Stomach (tissue), 9 donors: ENCODE results near the gene TMEM132C. TPM values are rescaled to one million over a fixed set of nuclear protein-coding genes. Genes with fewer than 3 reads are reported as not detected.
"Not testable (repeated sequence)": the region's sequence is repeated elsewhere in the genome, so short reads cannot be mapped to it uniquely, and the experiment has no call there.

Experiments
- DNase-seq, 2 donors: peaks; one replicate each; pipeline versions ENCODE4 v3.0.0 to v3.0.0-alpha.2; 2013 to 2019
- H3K27ac ChIP-seq, 5 donors: fragments of 200-600 bp in 4 of 5; sonication (generic) in 4 of 5; one replicate each; pipeline ENCODE4 v1.5.1; 2013 to 2019; ENCODE audit warnings: mild to moderate bottlenecking in 1 of 5, moderate library complexity in 1 of 5
- H3K27me3 ChIP-seq, 3 donors: fragments of 200-600 bp; sonication (generic); one replicate each; pipeline ENCODE4 v1.5.1; 2017 to 2019; ENCODE audit warnings: mixed run types in 1 of 3
- H3K36me3 ChIP-seq, 4 donors: fragments of 200-600 bp; sonication (generic); 1 replicate in 3 of 4; 2 replicates in 1 of 4; pipeline ENCODE4 v1.5.1; 2016 to 2019
- H3K4me1 ChIP-seq, 4 donors: fragments of 200-600 bp; sonication (generic); one replicate each; pipeline ENCODE4 v1.5.1; 2016 to 2019
- H3K4me3 ChIP-seq, 4 donors: fragments of 200-600 bp; sonication (generic) in 3 of 4; one replicate each; pipeline ENCODE4 v1.5.1; 2016 to 2019; ENCODE audit warnings: mild to moderate bottlenecking in 1 of 4
- H3K9me3 ChIP-seq, 4 donors: fragments of 200-600 bp; sonication (generic); one replicate each; pipeline ENCODE4 v1.5.1; 2016 to 2019
- EP300 ChIP-seq: sonication (generic); formaldehyde crosslinking; IDR thresholded peaks from one replicate; pipeline ENCODE4 v1.6.1; 2017; ENCODE audit warnings: antibody characterized with exemption
- POLR2A ChIP-seq, 4 donors: fragments of 450-650 bp; IDR thresholded peaks; one replicate each; pipeline ENCODE4 v1.6.1; 2016; ENCODE audit warnings: antibody characterized with exemption in 4 of 4, control low read depth in 2 of 4, mild to moderate bottlenecking in 1 of 4, moderate library complexity in 1 of 4
- POLR2AphosphoS5 ChIP-seq, 3 donors: sonication (generic); formaldehyde crosslinking; IDR thresholded peaks; one replicate each; pipeline ENCODE4 v1.6.1; 2016; ENCODE audit warnings: antibody characterized with exemption in 3 of 3
- WGBS, 5 donors: extraction: QIAGEN DNeasy Blood & Tissue Kit in 3 of 5; methylation state at CpG; one replicate each; pipeline versions ENCODE4 v1.1.5 to v1.1.7; 2013 to 2018; 5-methylcytosine and 5-hydroxymethylcytosine counted together
- intact Hi-C: fragments of 100-400 bp; cut with DNase I; formaldehyde crosslinking; loops from one replicate; pipeline ENCODE4 v1.15.1; 2023; ENCODE audit warnings: low total_unique reads
- polyA plus RNA-seq, 3 donors: library from polyadenylated mRNA; stranded (reverse); fragments of 200-250 nt; gene quantifications; one replicate each; pipeline ENCODE4 v1.2.3, GENCODE V29; 2013
- total RNA-seq, 5 donors: library from RNA; depleted of rRNA; stranded (reverse); fragments of >200 nt; gene quantifications; one replicate each; pipeline versions ENCODE4 v1.1.0 to v1.2.3, GENCODE V29; 2014 to 2016
- TF ChIP-seq, protein P1 (sequence below), 7 experiments: fragments of 450-650 bp in 4 of 7; fragments of 200-600 bp in 3 of 7; sonication (generic) in 3 of 7; IDR thresholded peaks; one replicate each; pipeline ENCODE4 v1.5.1; 2016 to 2019; ENCODE audit warnings: antibody characterized with exemption in 7 of 7, control low read depth in 2 of 7, mild to moderate bottlenecking in 1 of 7
- donor health status: healthy with polysubstance abuse.
- donor health status: Bipolar disorder and iron deficiency.
- donor health status: healthy.

TMEM132C gene
- total and polyA plus RNA-seq, 8 donors, result under 0.01 to 12.8 (median 0.94) TPM

DNA sequence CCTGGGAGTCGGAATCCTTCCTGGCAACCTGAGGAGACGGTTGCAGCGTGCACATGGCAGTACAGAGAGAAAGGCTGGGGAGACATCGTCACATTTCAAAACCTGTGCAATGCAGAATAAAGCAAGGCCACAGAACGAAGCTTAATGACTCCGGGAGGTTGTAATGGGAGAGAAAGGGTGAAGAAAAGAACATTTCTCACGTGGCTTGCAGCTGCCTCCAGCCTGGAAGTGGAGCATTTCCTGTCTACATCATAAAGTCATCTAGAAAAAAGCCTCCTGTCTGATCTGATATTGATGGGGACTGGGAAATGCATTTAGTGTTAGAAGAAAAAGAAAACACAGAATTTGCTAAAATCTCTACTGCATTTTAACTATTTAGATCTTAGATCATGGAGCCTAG lies 209.3 kb downstream of the TMEM132C start:
- intact Hi-C loops, result no loop called here

DNA sequence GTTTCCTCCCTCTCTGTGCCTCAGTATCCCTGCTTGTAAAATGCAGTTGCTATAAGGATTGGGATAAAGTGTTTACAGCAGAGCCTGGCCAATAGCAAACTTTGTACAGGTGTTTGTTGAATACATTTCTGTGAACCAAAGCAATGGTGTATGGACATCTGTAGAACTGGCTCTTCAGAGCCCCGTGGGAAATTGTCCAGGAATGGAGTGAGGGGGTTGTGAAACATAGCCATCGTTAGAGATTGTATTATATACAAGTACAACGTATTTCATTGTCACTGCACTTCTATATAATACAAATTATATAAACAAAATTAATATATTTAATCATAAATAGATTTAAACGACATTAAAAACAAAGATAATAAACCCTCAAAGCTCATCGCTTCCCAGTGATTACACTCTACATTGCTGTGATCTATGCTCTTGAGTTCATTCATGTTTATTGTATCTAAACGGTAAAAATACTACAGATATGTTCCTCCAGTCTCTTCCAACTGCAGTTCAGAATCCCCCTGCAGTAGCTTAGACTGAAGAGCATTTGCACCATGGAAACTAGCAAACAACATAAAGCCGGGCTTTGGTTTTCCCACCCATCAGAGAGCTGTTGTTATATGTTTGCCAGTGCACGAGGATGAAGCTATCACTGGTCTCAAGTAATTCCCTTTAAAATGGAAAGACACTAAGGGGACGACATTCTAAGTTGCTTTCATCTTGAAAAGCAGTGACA lies 216.7 kb downstream of the TMEM132C start:
- H3K4me1 ChIP-seq, result no peaks in the 10 kb centered on the region
- intact Hi-C loops, result no loop called here
- no peaks in the 10 kb centered on the region for H3K36me3 ChIP-seq
- WGBS, 5 donors, result 60 to 68% (median 67%) methylated on average over 9 of the region's 9 CpGs
- no peaks in the 10 kb centered on the region for H3K27me3 ChIP-seq
- DNase-seq, result peak in 1 of 2 donors; percentile 7
- no peak overlapping the region for H3K27ac ChIP-seq
- TF ChIP-seq, protein P1, sequence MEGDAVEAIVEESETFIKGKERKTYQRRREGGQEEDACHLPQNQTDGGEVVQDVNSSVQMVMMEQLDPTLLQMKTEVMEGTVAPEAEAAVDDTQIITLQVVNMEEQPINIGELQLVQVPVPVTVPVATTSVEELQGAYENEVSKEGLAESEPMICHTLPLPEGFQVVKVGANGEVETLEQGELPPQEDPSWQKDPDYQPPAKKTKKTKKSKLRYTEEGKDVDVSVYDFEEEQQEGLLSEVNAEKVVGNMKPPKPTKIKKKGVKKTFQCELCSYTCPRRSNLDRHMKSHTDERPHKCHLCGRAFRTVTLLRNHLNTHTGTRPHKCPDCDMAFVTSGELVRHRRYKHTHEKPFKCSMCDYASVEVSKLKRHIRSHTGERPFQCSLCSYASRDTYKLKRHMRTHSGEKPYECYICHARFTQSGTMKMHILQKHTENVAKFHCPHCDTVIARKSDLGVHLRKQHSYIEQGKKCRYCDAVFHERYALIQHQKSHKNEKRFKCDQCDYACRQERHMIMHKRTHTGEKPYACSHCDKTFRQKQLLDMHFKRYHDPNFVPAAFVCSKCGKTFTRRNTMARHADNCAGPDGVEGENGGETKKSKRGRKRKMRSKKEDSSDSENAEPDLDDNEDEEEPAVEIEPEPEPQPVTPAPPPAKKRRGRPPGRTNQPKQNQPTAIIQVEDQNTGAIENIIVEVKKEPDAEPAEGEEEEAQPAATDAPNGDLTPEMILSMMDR (IDR thresholded peaks at IDR 0.05), result no peak
- TF ChIP-seq EP300, result no peak
- TF ChIP-seq POLR2A (IDR thresholded peaks at IDR 0.05), result no peak
- no peak for TF ChIP-seq POLR2AphosphoS5 (IDR thresholded peaks at IDR 0.05)
- peaks cover 0 to 12% (median 0%) of the 10 kb centered on the region in 4 donors for H3K9me3 ChIP-seq
- H3K4me3 ChIP-seq, result no peak overlapping the region

More for the DNA sequence above, 209.3 kb downstream of the TMEM132C start:
- Histone ChIP-seq H3K9me3 (peaks cover 0 to under 1% (median 0%) of the 10 kb centered on the region in 4 donors), H3K36me3 (no peaks in the 10 kb centered on the region), H3K4me3 (no peak overlapping the region), H3K27me3 (peaks cover 0 to 4% (median 0%) of the 10 kb centered on the region in 3 donors), H3K27ac (no peak overlapping the region), H3K4me1 (no peaks in the 10 kb centered on the region)
- DNase-seq, result peak in 1 of 2 donors; percentile 45
- TF ChIP-seq, protein P1 (IDR thresholded peaks at IDR 0.05), result no peak
- TF ChIP-seq POLR2AphosphoS5 (IDR thresholded peaks at IDR 0.05), result no peak
- no peak for TF ChIP-seq EP300
- WGBS, 5 donors, result 39 to 53% (median 45%) methylated on average over 7 of the region's 7 CpGs

DNA sequence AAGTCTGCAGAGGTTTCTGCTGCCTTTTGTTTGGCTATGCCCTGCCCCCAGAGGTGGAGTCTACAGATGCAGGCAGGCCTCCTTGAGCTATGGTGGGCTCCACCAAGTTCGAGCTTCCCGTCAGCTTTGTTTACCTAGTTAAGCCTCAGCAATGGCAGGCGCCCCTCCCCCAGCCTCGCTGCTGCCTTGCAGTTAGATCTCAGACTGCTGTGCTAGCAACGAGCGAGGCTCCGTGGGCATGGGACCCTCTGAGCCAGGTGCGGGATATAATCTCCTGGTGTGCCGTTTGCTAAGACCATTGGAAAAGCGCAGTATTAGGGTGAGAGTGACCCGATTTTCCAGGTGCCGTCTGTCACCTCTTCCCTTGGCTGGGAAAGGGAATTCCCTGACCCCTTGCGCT lies 230.4 kb downstream of the TMEM132C start:
- WGBS, 5 donors, result 85 to 97% (median 92%) methylated on average over 11 to 13 of the region's 13 CpGs
- intact Hi-C loops, H3K4me1 ChIP-seq, H3K4me3 ChIP-seq, DNase-seq, H3K27ac ChIP-seq, H3K36me3 ChIP-seq, H3K27me3 ChIP-seq: not testable (repeated sequence)
- peaks cover 0 to 20% (median 14%) of the 10 kb centered on the region in 4 donors for H3K9me3 ChIP-seq

DNA sequence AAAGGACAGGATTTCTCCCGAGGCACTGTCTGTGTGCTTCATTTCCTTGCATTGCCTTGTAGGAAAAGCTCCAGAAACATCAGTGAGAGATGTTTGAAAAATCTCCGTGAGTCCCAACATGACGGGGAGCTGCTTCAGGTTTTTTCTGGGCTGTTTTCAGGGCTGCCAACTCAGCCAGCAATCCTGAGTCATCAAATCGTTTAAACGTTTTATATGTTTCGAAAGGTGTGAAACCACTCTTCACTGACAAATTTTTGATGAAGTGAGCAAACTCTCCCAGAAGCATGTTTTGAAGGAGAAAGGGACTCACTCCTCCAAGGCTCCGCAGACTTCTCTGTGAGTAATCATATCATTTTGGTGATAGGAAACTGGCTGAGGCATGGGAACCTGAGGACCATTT lies 240.5 kb downstream of the TMEM132C start:
- TF ChIP-seq, protein P1 (IDR thresholded peaks at IDR 0.05), result no peak
- TF ChIP-seq POLR2A (IDR thresholded peaks at IDR 0.05) (no peak), POLR2AphosphoS5 (IDR thresholded peaks at IDR 0.05) (no peak), EP300 (no peak)
- Histone ChIP-seq H3K27me3 (no peaks in the 10 kb centered on the region), H3K4me1 (no peaks in the 10 kb centered on the region), H3K36me3 (no peaks in the 10 kb centered on the region), H3K4me3 (no peak overlapping the region), H3K27ac (no peak overlapping the region), H3K9me3 (peaks cover 0 to 58% (median 40%) of the 10 kb centered on the region in 4 donors)
- 80 to 87% (median 83%) methylated on average over 7 of the region's 7 CpGs for WGBS, 5 donors
- intact Hi-C loops, result no loop called here
- no peak for DNase-seq

DNA sequence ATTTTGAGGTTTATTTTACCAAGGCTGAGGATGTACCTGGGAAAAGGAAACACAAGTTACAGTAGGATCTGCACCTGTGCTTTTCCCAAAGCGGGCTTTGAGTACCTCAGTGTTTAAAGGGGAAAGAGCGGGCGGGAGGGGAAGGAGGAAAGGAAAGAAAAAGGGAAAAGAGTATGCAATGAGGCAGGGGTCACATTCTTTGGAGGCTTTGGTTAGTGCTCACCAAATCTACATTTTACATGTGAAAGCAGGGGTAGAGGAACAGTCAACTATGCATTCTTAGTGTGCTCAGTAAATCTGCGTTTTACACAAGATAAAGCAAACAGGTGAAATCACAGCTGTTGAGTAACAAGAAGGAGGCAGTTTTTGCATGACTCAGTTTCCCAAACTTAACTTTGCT lies 242.2 kb downstream of the TMEM132C start:
- no peak overlapping the region for H3K27ac ChIP-seq
- TF ChIP-seq EP300 (no peak), POLR2A (IDR thresholded peaks at IDR 0.05) (no peak), POLR2AphosphoS5 (IDR thresholded peaks at IDR 0.05) (no peak)
- TF ChIP-seq, protein P1 (IDR thresholded peaks at IDR 0.05), result no peak
- no peaks in the 10 kb centered on the region for H3K27me3 ChIP-seq
- peaks cover 0 to 56% (median 37%) of the 10 kb centered on the region in 4 donors for H3K9me3 ChIP-seq
- no peaks in the 10 kb centered on the region for H3K36me3 ChIP-seq
- no peak overlapping the region for H3K4me3 ChIP-seq
- WGBS, 5 donors, result 87 to 89% (median 88%) methylated on average over 4 of the region's 4 CpGs
- no peaks in the 10 kb centered on the region for H3K4me1 ChIP-seq
- no peak for DNase-seq
- intact Hi-C loops, result no loop called here
